Measurements from ENCODE around the gene BUD13.

BUD13 gene

DNA sequence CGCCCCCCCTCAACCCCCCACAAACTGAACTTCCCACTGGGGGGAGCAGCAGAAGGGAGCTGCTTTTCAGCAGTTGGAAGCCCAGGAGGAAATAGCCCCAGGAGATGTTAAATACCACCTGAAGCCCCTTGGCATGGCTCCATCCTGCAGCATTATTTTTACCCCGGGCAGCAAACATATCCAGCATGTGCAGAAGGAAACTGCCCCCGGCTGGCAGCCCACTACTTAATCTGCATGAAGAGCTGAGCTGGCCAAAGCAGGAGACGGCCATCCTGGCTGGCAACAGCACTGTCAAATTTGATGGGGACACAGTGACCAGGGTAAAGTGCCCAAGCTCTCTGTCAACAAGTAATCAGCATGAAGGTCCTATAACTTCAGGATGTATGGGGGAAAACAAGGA lies 32.0 kb downstream of the BUD13 start:
- Histone ChIP-seq H3K4me3 (ENCODE audit: low read depth, low read length, poor library complexity, severe bottlenecking) (no peak overlapping the region), H4K20me1 (ENCODE audit: insufficient read depth, low read length) (no peaks in the 10 kb centered on the region), H3K9ac (ENCODE audit: low read length) (no peak overlapping the region), H3K4me1 (ENCODE audit: insufficient read depth, low read length, severe bottlenecking) (no peaks in the 10 kb centered on the region), H3K79me2 (ENCODE audit: insufficient read depth, low read length) (no peaks in the 10 kb centered on the region), H2AFZ (ENCODE audit: low read length) (no peak overlapping the region), H3K9me2 (ENCODE audit: low read depth, low read length) (no peaks in the 10 kb centered on the region), H3K27me3 (ENCODE audit: insufficient read depth, low read length) (no peaks in the 10 kb centered on the region), H3K27ac (ENCODE audit: low read depth, low read length, poor library complexity, severe bottlenecking) (no peak overlapping the region), H3K9me3 (ENCODE audit: low read length) (no peaks in the 10 kb centered on the region), H3K4me2 (ENCODE audit: low read length) (no peak overlapping the region), H3F3A (ENCODE audit: insufficient read depth, low read length) (no peaks in the 10 kb centered on the region), H3K36me3 (ENCODE audit: insufficient read depth, low read length) (no peaks in the 10 kb centered on the region)
- TF ChIP-seq EZH2 (IDR thresholded peaks at IDR 0.05; ENCODE audit: borderline replicate concordance, low read length), result no peak
- TF ChIP-seq, protein P1, sequence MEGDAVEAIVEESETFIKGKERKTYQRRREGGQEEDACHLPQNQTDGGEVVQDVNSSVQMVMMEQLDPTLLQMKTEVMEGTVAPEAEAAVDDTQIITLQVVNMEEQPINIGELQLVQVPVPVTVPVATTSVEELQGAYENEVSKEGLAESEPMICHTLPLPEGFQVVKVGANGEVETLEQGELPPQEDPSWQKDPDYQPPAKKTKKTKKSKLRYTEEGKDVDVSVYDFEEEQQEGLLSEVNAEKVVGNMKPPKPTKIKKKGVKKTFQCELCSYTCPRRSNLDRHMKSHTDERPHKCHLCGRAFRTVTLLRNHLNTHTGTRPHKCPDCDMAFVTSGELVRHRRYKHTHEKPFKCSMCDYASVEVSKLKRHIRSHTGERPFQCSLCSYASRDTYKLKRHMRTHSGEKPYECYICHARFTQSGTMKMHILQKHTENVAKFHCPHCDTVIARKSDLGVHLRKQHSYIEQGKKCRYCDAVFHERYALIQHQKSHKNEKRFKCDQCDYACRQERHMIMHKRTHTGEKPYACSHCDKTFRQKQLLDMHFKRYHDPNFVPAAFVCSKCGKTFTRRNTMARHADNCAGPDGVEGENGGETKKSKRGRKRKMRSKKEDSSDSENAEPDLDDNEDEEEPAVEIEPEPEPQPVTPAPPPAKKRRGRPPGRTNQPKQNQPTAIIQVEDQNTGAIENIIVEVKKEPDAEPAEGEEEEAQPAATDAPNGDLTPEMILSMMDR (IDR thresholded peaks at IDR 0.05; ENCODE audit: low read length), result no peak

DNA sequence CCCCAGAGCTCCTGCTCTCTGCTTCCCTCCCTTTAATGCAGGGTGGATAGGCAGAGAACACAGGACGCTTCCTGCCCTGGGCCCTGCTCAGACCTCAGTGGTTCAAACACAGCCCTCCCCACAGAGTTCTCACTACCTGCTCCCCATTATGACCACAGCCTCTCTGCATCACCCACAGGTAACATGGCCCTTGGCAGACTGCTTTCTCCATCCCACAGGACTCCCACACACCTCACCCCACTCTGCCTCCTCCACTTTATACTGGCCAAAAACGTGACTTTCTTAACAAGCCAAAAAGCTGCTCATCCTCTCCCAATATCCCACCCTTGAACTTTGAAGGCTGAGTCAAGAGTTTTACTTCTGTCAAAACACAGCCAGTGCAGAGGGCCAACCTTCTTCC lies 33.8 kb downstream of the BUD13 start:
- Histone ChIP-seq H3K27ac (ENCODE audit: low read depth, low read length, poor library complexity, severe bottlenecking) (no peak overlapping the region), H3F3A (ENCODE audit: insufficient read depth, low read length) (no peaks in the 10 kb centered on the region), H3K9me3 (ENCODE audit: low read length) (no peaks in the 10 kb centered on the region), H3K4me2 (ENCODE audit: low read length) (no peak overlapping the region), H2AFZ (ENCODE audit: low read length) (no peak overlapping the region), H3K4me1 (ENCODE audit: insufficient read depth, low read length, severe bottlenecking) (no peaks in the 10 kb centered on the region), H3K36me3 (ENCODE audit: insufficient read depth, low read length) (no peaks in the 10 kb centered on the region), H3K4me3 (ENCODE audit: low read depth, low read length, poor library complexity, severe bottlenecking) (no peak overlapping the region), H3K27me3 (ENCODE audit: insufficient read depth, low read length) (no peaks in the 10 kb centered on the region), H3K9ac (ENCODE audit: low read length) (no peak overlapping the region), H3K79me2 (ENCODE audit: insufficient read depth, low read length) (no peaks in the 10 kb centered on the region), H4K20me1 (ENCODE audit: insufficient read depth, low read length) (no peaks in the 10 kb centered on the region), H3K9me2 (ENCODE audit: low read depth, low read length) (no peaks in the 10 kb centered on the region)
- TF ChIP-seq EZH2 (IDR thresholded peaks at IDR 0.05; ENCODE audit: borderline replicate concordance, low read length), result no peak
- TF ChIP-seq, protein P1 (IDR thresholded peaks at IDR 0.05; ENCODE audit: low read length), result no peak

DNA sequence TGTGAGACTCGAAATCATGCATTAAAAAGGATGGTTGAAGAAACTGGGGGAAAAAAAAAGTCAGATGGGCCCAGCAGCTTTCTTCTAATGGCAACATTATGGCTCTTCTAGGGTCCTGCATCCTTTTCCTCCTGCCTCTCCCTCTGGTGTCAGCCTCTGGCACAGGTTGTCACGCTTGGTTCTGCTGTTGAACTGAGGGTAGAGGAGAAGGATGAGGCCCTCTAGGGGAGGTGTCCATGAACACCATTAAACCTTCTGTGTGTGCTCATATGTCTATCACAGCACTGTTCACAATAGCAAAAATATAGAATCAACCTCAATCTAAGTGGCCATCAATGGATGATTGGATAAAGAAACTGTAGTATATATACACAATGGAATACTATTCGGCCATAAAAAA lies 36.0 kb downstream of the BUD13 start:
- H3K9me2 ChIP-seq (ENCODE audit: low read depth, low read length), result no peaks in the 10 kb centered on the region
- H3K79me2 ChIP-seq (ENCODE audit: insufficient read depth, low read length), result no peaks in the 10 kb centered on the region
- H3K9ac ChIP-seq (ENCODE audit: low read length), result no peak overlapping the region
- H4K20me1 ChIP-seq (ENCODE audit: insufficient read depth, low read length), result no peaks in the 10 kb centered on the region
- H2AFZ ChIP-seq (ENCODE audit: low read length), result no peak overlapping the region
- no peaks in the 10 kb centered on the region for H3F3A ChIP-seq (ENCODE audit: insufficient read depth, low read length)
- TF ChIP-seq, protein P1 (IDR thresholded peaks at IDR 0.05; ENCODE audit: low read length), result peak; percentile 10; the same call in 1 of the 2 replicates
- TF ChIP-seq EZH2 (IDR thresholded peaks at IDR 0.05; ENCODE audit: borderline replicate concordance, low read length), result no peak
- H3K9me3 ChIP-seq (ENCODE audit: low read length), result no peaks in the 10 kb centered on the region
- H3K4me3 ChIP-seq (ENCODE audit: low read depth, low read length, poor library complexity, severe bottlenecking), result no peak overlapping the region
- H3K4me1 ChIP-seq (ENCODE audit: insufficient read depth, low read length, severe bottlenecking), result no peaks in the 10 kb centered on the region
- H3K27me3 ChIP-seq (ENCODE audit: insufficient read depth, low read length), result no peaks in the 10 kb centered on the region
- no peak overlapping the region for H3K4me2 ChIP-seq (ENCODE audit: low read length)
- no peak overlapping the region for H3K27ac ChIP-seq (ENCODE audit: low read depth, low read length, poor library complexity, severe bottlenecking)
- no peaks in the 10 kb centered on the region for H3K36me3 ChIP-seq (ENCODE audit: insufficient read depth, low read length)

All from OCI-LY1 (cell line).